ENCODE measurements around the gene DHX57.

GRCh38 chr2:38892819-38893218, 17.1 kb upstream of the DHX57 start:
- TF ChIP-seq, protein P1, sequence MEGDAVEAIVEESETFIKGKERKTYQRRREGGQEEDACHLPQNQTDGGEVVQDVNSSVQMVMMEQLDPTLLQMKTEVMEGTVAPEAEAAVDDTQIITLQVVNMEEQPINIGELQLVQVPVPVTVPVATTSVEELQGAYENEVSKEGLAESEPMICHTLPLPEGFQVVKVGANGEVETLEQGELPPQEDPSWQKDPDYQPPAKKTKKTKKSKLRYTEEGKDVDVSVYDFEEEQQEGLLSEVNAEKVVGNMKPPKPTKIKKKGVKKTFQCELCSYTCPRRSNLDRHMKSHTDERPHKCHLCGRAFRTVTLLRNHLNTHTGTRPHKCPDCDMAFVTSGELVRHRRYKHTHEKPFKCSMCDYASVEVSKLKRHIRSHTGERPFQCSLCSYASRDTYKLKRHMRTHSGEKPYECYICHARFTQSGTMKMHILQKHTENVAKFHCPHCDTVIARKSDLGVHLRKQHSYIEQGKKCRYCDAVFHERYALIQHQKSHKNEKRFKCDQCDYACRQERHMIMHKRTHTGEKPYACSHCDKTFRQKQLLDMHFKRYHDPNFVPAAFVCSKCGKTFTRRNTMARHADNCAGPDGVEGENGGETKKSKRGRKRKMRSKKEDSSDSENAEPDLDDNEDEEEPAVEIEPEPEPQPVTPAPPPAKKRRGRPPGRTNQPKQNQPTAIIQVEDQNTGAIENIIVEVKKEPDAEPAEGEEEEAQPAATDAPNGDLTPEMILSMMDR (IDR thresholded peaks at IDR 0.05 in 4 of 5, conservative IDR thresholded peaks at IDR 0.05 in 1 of 5): no peak
- no peak for TF ChIP-seq POLR2A (IDR thresholded peaks at IDR 0.05)

Measured in gastrocnemius medialis (tissue), 4 donors.